ENCODE data around the gene EP400. TPM values are rescaled to one million over a fixed set of nuclear protein-coding genes. Genes with fewer than 3 reads are reported as not detected.

Gene EP400
- polyA plus RNA-seq, 4 donors = 8.6 to 28.9 (median 12.8) TPM

- Histone ChIP-seq H3K4me1 (ENCODE audit: control insufficient read depth in 3 of 3, insufficient read depth in 2 of 3, low read depth in 1 of 3, low read length in 2 of 3) (no peaks in the 10 kb centered on the region), H3K9me3 (ENCODE audit: control insufficient read depth in 2 of 2, insufficient read depth in 1 of 2, low read depth in 1 of 2, low read length in 1 of 2) (no peaks in the 10 kb centered on the region), H3K36me3 (ENCODE audit: control insufficient read depth in 3 of 3, insufficient read depth in 2 of 3, low read depth in 1 of 3, low read length in 3 of 3) (peaks cover 8 to 69% (median 13%) of the 10 kb centered on the region in 3 donors), H3K4me3 (ENCODE audit: low read depth in 1 of 3, low read length in 3 of 3) (no peak overlapping the region), H3K27ac (ENCODE audit: low read depth in 1 of 3, low read length in 2 of 3) (peak overlapping the region in 1 of 3 donors; percentile 3), H3K27me3 (ENCODE audit: control insufficient read depth in 3 of 3, insufficient read depth in 3 of 3, low read length in 3 of 3) (no peaks in the 10 kb centered on the region)
- FAIRE-seq = no peak
- 92 to 97% (median 95%) methylated on average over 14 of the region's 14 CpGs for WGBS, 3 donors
- DNase-seq = no peak
Observed at GRCh38 chr12:132071830-132072384, 122.2 kb downstream of the EP400 start.

GRCh38 chr12:132074216-132074615, 124.5 kb downstream of the EP400 start:
- WGBS, 3 donors = 90 to 97% (median 92%) methylated on average over 14 of the region's 14 CpGs
- no peaks in the 10 kb centered on the region for H3K4me1 ChIP-seq (ENCODE audit: control insufficient read depth in 3 of 3, insufficient read depth in 2 of 3, low read depth in 1 of 3, low read length in 2 of 3)
- DNase-seq = no peak
- no peak overlapping the region for H3K27ac ChIP-seq (ENCODE audit: low read depth in 1 of 3, low read length in 2 of 3)
- H3K36me3 ChIP-seq (ENCODE audit: control insufficient read depth in 3 of 3, insufficient read depth in 2 of 3, low read depth in 1 of 3, low read length in 3 of 3) = peaks cover 9 to 63% (median 13%) of the 10 kb centered on the region in 3 donors
- no peak overlapping the region for H3K4me3 ChIP-seq (ENCODE audit: low read depth in 1 of 3, low read length in 3 of 3)
- no peak for FAIRE-seq
- no peaks in the 10 kb centered on the region for H3K9me3 ChIP-seq (ENCODE audit: control insufficient read depth in 2 of 2, insufficient read depth in 1 of 2, low read depth in 1 of 2, low read length in 1 of 2)
- no peaks in the 10 kb centered on the region for H3K27me3 ChIP-seq (ENCODE audit: control insufficient read depth in 3 of 3, insufficient read depth in 3 of 3, low read length in 3 of 3)

- FAIRE-seq (no peak), DNase-seq (no peak)
- Histone ChIP-seq H3K36me3 (ENCODE audit: control insufficient read depth in 3 of 3, insufficient read depth in 2 of 3, low read depth in 1 of 3, low read length in 3 of 3) (peaks cover 9 to 56% (median 13%) of the 10 kb centered on the region in 3 donors), H3K4me1 (ENCODE audit: control insufficient read depth in 3 of 3, insufficient read depth in 2 of 3, low read depth in 1 of 3, low read length in 2 of 3) (no peaks in the 10 kb centered on the region), H3K27ac (ENCODE audit: low read depth in 1 of 3, low read length in 2 of 3) (no peak overlapping the region), H3K9me3 (ENCODE audit: control insufficient read depth in 2 of 2, insufficient read depth in 1 of 2, low read depth in 1 of 2, low read length in 1 of 2) (no peaks in the 10 kb centered on the region), H3K27me3 (ENCODE audit: control insufficient read depth in 3 of 3, insufficient read depth in 3 of 3, low read length in 3 of 3) (no peaks in the 10 kb centered on the region), H3K4me3 (ENCODE audit: low read depth in 1 of 3, low read length in 3 of 3) (no peak overlapping the region)
- WGBS, 3 donors = 91 to 95% (median 93%) methylated on average over 15 of the region's 15 CpGs
Observed at GRCh38 chr12:132075026-132075713, 125.4 kb downstream of the EP400 start.

- FAIRE-seq (no peak), DNase-seq (no peak)
- no peaks in the 10 kb centered on the region for H3K9me3 ChIP-seq (ENCODE audit: control insufficient read depth in 2 of 2, insufficient read depth in 1 of 2, low read depth in 1 of 2, low read length in 1 of 2)
- H3K27me3 ChIP-seq (ENCODE audit: control insufficient read depth in 3 of 3, insufficient read depth in 3 of 3, low read length in 3 of 3) = no peaks in the 10 kb centered on the region
- H3K4me1 ChIP-seq (ENCODE audit: control insufficient read depth in 3 of 3, insufficient read depth in 2 of 3, low read depth in 1 of 3, low read length in 2 of 3) = no peaks in the 10 kb centered on the region
- no peak overlapping the region for H3K4me3 ChIP-seq (ENCODE audit: low read depth in 1 of 3, low read length in 3 of 3)
- no peak overlapping the region for H3K27ac ChIP-seq (ENCODE audit: low read depth in 1 of 3, low read length in 2 of 3)
- WGBS, 3 donors = 92 to 95% (median 93%) methylated on average over 16 of the region's 16 CpGs
- H3K36me3 ChIP-seq (ENCODE audit: control insufficient read depth in 3 of 3, insufficient read depth in 2 of 3, low read depth in 1 of 3, low read length in 3 of 3) = peaks cover 9 to 62% (median 15%) of the 10 kb centered on the region in 3 donors
Observed at GRCh38 chr12:132075714-132076553, 126.2 kb downstream of the EP400 start.

GRCh38 chr12:132076711-132077110, 127.0 kb downstream of the EP400 start:
- H3K4me3 ChIP-seq (ENCODE audit: low read depth in 1 of 3, low read length in 3 of 3) = no peak overlapping the region
- no peaks in the 10 kb centered on the region for H3K9me3 ChIP-seq (ENCODE audit: control insufficient read depth in 2 of 2, insufficient read depth in 1 of 2, low read depth in 1 of 2, low read length in 1 of 2)
- no peaks in the 10 kb centered on the region for H3K4me1 ChIP-seq (ENCODE audit: control insufficient read depth in 3 of 3, insufficient read depth in 2 of 3, low read depth in 1 of 3, low read length in 2 of 3)
- DNase-seq (no peak), FAIRE-seq (no peak)
- H3K27me3 ChIP-seq (ENCODE audit: control insufficient read depth in 3 of 3, insufficient read depth in 3 of 3, low read length in 3 of 3) = no peaks in the 10 kb centered on the region
- peaks cover 9 to 64% (median 13%) of the 10 kb centered on the region in 3 donors for H3K36me3 ChIP-seq (ENCODE audit: control insufficient read depth in 3 of 3, insufficient read depth in 2 of 3, low read depth in 1 of 3, low read length in 3 of 3)
- H3K27ac ChIP-seq (ENCODE audit: low read depth in 1 of 3, low read length in 2 of 3) = no peak overlapping the region
- WGBS, 3 donors = 92 to 94% (median 92%) methylated on average over 10 of the region's 10 CpGs

GRCh38 chr12:132077322-132078100, 127.8 kb downstream of the EP400 start:
- 88 to 96% (median 91%) methylated on average over 27 to 29 of the region's 29 CpGs for WGBS, 3 donors
- no peak overlapping the region for H3K27ac ChIP-seq (ENCODE audit: low read depth in 1 of 3, low read length in 2 of 3)
- no peaks in the 10 kb centered on the region for H3K9me3 ChIP-seq (ENCODE audit: control insufficient read depth in 2 of 2, insufficient read depth in 1 of 2, low read depth in 1 of 2, low read length in 1 of 2)
- no peak for DNase-seq
- no peak overlapping the region for H3K4me3 ChIP-seq (ENCODE audit: low read depth in 1 of 3, low read length in 3 of 3)
- H3K36me3 ChIP-seq (ENCODE audit: control insufficient read depth in 3 of 3, insufficient read depth in 2 of 3, low read depth in 1 of 3, low read length in 3 of 3) = peaks cover 9 to 60% (median 12%) of the 10 kb centered on the region in 3 donors
- no peaks in the 10 kb centered on the region for H3K4me1 ChIP-seq (ENCODE audit: control insufficient read depth in 3 of 3, insufficient read depth in 2 of 3, low read depth in 1 of 3, low read length in 2 of 3)
- no peaks in the 10 kb centered on the region for H3K27me3 ChIP-seq (ENCODE audit: control insufficient read depth in 3 of 3, insufficient read depth in 3 of 3, low read length in 3 of 3)
- no peak for FAIRE-seq

- Histone ChIP-seq H3K27me3 (ENCODE audit: control insufficient read depth in 3 of 3, insufficient read depth in 3 of 3, low read length in 3 of 3) (no peaks in the 10 kb centered on the region), H3K27ac (ENCODE audit: low read depth in 1 of 3, low read length in 2 of 3) (no peak overlapping the region), H3K4me3 (ENCODE audit: low read depth in 1 of 3, low read length in 3 of 3) (no peak overlapping the region), H3K36me3 (ENCODE audit: control insufficient read depth in 3 of 3, insufficient read depth in 2 of 3, low read depth in 1 of 3, low read length in 3 of 3) (peaks cover 9 to 58% (median 10%) of the 10 kb centered on the region in 3 donors), H3K4me1 (ENCODE audit: control insufficient read depth in 3 of 3, insufficient read depth in 2 of 3, low read depth in 1 of 3, low read length in 2 of 3) (no peaks in the 10 kb centered on the region), H3K9me3 (ENCODE audit: control insufficient read depth in 2 of 2, insufficient read depth in 1 of 2, low read depth in 1 of 2, low read length in 1 of 2) (no peaks in the 10 kb centered on the region)
- DNase-seq (no peak), FAIRE-seq (no peak)
- WGBS, 3 donors = 76 to 87% (median 86%) methylated on average over 6 of the region's 6 CpGs
Observed at GRCh38 chr12:132078190-132078589, 128.4 kb downstream of the EP400 start.

- Histone ChIP-seq H3K9me3 (ENCODE audit: control insufficient read depth in 2 of 2, insufficient read depth in 1 of 2, low read depth in 1 of 2, low read length in 1 of 2) (no peaks in the 10 kb centered on the region), H3K4me3 (ENCODE audit: low read depth in 1 of 3, low read length in 3 of 3) (no peak overlapping the region), H3K27me3 (ENCODE audit: control insufficient read depth in 3 of 3, insufficient read depth in 3 of 3, low read length in 3 of 3) (no peaks in the 10 kb centered on the region), H3K27ac (ENCODE audit: low read depth in 1 of 3, low read length in 2 of 3) (no peak overlapping the region), H3K4me1 (ENCODE audit: control insufficient read depth in 3 of 3, insufficient read depth in 2 of 3, low read depth in 1 of 3, low read length in 2 of 3) (peaks cover 0 to 5% (median 2%) of the 10 kb centered on the region in 3 donors), H3K36me3 (ENCODE audit: control insufficient read depth in 3 of 3, insufficient read depth in 2 of 3, low read depth in 1 of 3, low read length in 3 of 3) (peaks cover 9 to 56% (median 9%) of the 10 kb centered on the region in 3 donors)
- DNase-seq (no peak), FAIRE-seq (no peak)
- WGBS, 3 donors = 94 to 96% (median 96%) methylated on average over 8 of the region's 8 CpGs
Observed at GRCh38 chr12:132079200-132079599, 129.5 kb downstream of the EP400 start.

Measured in small intestine (tissue), 7 donors.